HFFc6 (cell line): ENCODE measurements around the gene CCDC60. TPM values are rescaled to one million over a fixed set of nuclear protein-coding genes. Genes with fewer than 3 reads are reported as not detected.

ENCODE experiments used
- DNase-seq: peaks from one replicate; pipeline ENCODE4 v3.0.0-alpha.2; 2018
- H3K27ac Mint-ChIP-seq: 2 replicates; pipeline ENCODE4 v1.8.0; 2020; ENCODE audit warnings: mild to moderate bottlenecking, mixed read lengths
- H3K27me3 Mint-ChIP-seq: 2 replicates; pipeline ENCODE4 v1.8.0; 2021; ENCODE audit warnings: mild to moderate bottlenecking, moderate library complexity, mixed read lengths; ENCODE audit not compliant: insufficient read depth
- H3K36me3 Mint-ChIP-seq: 2 replicates; pipeline ENCODE4 v1.8.0; 2021; ENCODE audit warnings: low read depth, mixed read lengths
- H3K4me1 Mint-ChIP-seq: 2 replicates; pipeline ENCODE4 v1.8.0; 2020; ENCODE audit warnings: low read depth, mixed read lengths
- H3K4me3 Mint-ChIP-seq: 2 replicates; pipeline ENCODE4 v1.8.0; 2020; ENCODE audit warnings: mild to moderate bottlenecking, moderate library complexity, mixed read lengths
- H3K9me3 Mint-ChIP-seq: 2 replicates; pipeline ENCODE4 v1.8.0; 2020; ENCODE audit warnings: mild to moderate bottlenecking, mixed read lengths
- CTCF ChIP-seq: fragments of 200-600 bp; sonication (generic); IDR thresholded peaks from 2 replicates; pipeline ENCODE4 v1.5.0; 2021; ENCODE audit warnings: antibody characterized with exemption, mild to moderate bottlenecking
- total RNA-seq, 6 experiments: library from RNA; stranded (reverse); fragmentation: NEBNext Ultra II Directional; extraction: Animal tissue kit (Norgen Biotek cat#: 25700); gene quantifications; 2 replicates in 1 of 6; 3 replicates in 5 of 6; pipeline ENCODE4 v1.2.3, GENCODE V29; 2021

The CCDC60 gene
- total RNA-seq, 6 experiments from 2014 or later = not detected

GRCh38 chr12:119299130-119299529, 35.4 kb upstream of the CCDC60 start:
- H3K27me3 Mint-ChIP-seq = no peaks in the 10 kb centered on the region; the same call in 1 of the 2 replicates
- H3K4me1 Mint-ChIP-seq = no peaks in the 10 kb centered on the region
- H3K27ac Mint-ChIP-seq = no peak overlapping the region
- no peaks in the 10 kb centered on the region for H3K36me3 Mint-ChIP-seq
- TF ChIP-seq CTCF = no peak
- no peak for DNase-seq
- H3K4me3 Mint-ChIP-seq = no peak overlapping the region
- H3K9me3 Mint-ChIP-seq = peaks cover 55% of the 10 kb centered on the region

- Mint-ChIP-seq H3K4me1 (no peaks in the 10 kb centered on the region), H3K9me3 (peaks cover 65% of the 10 kb centered on the region), H3K27me3 (no peaks in the 10 kb centered on the region; the same call in 1 of the 2 replicates), H3K27ac (no peak overlapping the region), H3K4me3 (no peak overlapping the region), H3K36me3 (no peaks in the 10 kb centered on the region; the same call in 1 of the 2 replicates)
- DNase-seq = no peak
- no peak for TF ChIP-seq CTCF
Observed at GRCh38 chr12:119301379-119301778, 33.1 kb upstream of the CCDC60 start.

GRCh38 chr12:119302451-119303080, 32.0 kb upstream of the CCDC60 start:
- H3K9me3 Mint-ChIP-seq = peaks cover 62% of the 10 kb centered on the region
- no peaks in the 10 kb centered on the region; the same call in 1 of the 2 replicates for H3K36me3 Mint-ChIP-seq
- no peak for TF ChIP-seq CTCF
- no peak for DNase-seq
- H3K4me3 Mint-ChIP-seq = no peak overlapping the region
- H3K4me1 Mint-ChIP-seq = no peaks in the 10 kb centered on the region
- H3K27me3 Mint-ChIP-seq = no peaks in the 10 kb centered on the region; the same call in 1 of the 2 replicates
- no peak overlapping the region for H3K27ac Mint-ChIP-seq

- no peak overlapping the region for H3K27ac Mint-ChIP-seq
- H3K4me3 Mint-ChIP-seq = no peak overlapping the region
- H3K36me3 Mint-ChIP-seq = peaks cover 4% of the 10 kb centered on the region; the same call in 1 of the 2 replicates
- TF ChIP-seq CTCF = no peak
- H3K27me3 Mint-ChIP-seq = no peaks in the 10 kb centered on the region; the same call in 1 of the 2 replicates
- no peaks in the 10 kb centered on the region for H3K4me1 Mint-ChIP-seq
- H3K9me3 Mint-ChIP-seq = peaks cover 63% of the 10 kb centered on the region
- DNase-seq = no peak
Observed at GRCh38 chr12:119306593-119306992, 27.9 kb upstream of the CCDC60 start.

GRCh38 chr12:119307747-119308146, 26.8 kb upstream of the CCDC60 start:
- Mint-ChIP-seq H3K27me3 (no peaks in the 10 kb centered on the region; the same call in 1 of the 2 replicates), H3K9me3 (peaks cover 62% of the 10 kb centered on the region)
- TF ChIP-seq CTCF = no peak

More at GRCh38 chr12:119307747-119308146, 26.8 kb upstream of the CCDC60 start:
- peaks cover 4% of the 10 kb centered on the region; the same call in 1 of the 2 replicates for H3K36me3 Mint-ChIP-seq
- H3K27ac Mint-ChIP-seq = no peak overlapping the region
- no peaks in the 10 kb centered on the region for H3K4me1 Mint-ChIP-seq
- no peak for DNase-seq
- H3K4me3 Mint-ChIP-seq = no peak overlapping the region
